ENCODE data around the gene CAMTA1.
"Not testable (repeated sequence)": the region's sequence is repeated elsewhere in the genome, so short reads cannot be mapped to it uniquely, and the experiment has no call there.

CAMTA1 gene

GRCh38 chr1:6918925-6919511 is 133.8 kb downstream of the CAMTA1 start:
- no peaks in the 10 kb centered on the region for H3K9me3 ChIP-seq (ENCODE audit: severe bottlenecking)
- no peaks in the 10 kb centered on the region for H3K27me3 ChIP-seq (ENCODE audit: insufficient read depth, poor library complexity, severe bottlenecking)
- H3K27ac ChIP-seq (ENCODE audit: poor library complexity, severe bottlenecking) = no peak overlapping the region
- DNase-seq (ENCODE audit: low spot score) = no peak
- TF ChIP-seq CTCF (IDR thresholded peaks at IDR 0.05; ENCODE audit: poor library complexity, severe bottlenecking) = no peak
- no peaks in the 10 kb centered on the region for H3K36me3 ChIP-seq (ENCODE audit: low read depth)
- H3K4me3 ChIP-seq (ENCODE audit: severe bottlenecking) = no peak overlapping the region
- ATAC-seq (ENCODE audit: low read depth) = no peak
- no peaks in the 10 kb centered on the region for H3K4me1 ChIP-seq (ENCODE audit: insufficient read depth, poor library complexity, severe bottlenecking)

- not testable (repeated sequence) for H3K36me3 ChIP-seq (ENCODE audit: low read depth); H3K9me3 ChIP-seq (ENCODE audit: severe bottlenecking); H3K27me3 ChIP-seq (ENCODE audit: insufficient read depth, poor library complexity, severe bottlenecking); H3K4me1 ChIP-seq (ENCODE audit: insufficient read depth, poor library complexity, severe bottlenecking); DNase-seq (ENCODE audit: low spot score); ATAC-seq (ENCODE audit: low read depth); H3K4me3 ChIP-seq (ENCODE audit: severe bottlenecking); H3K27ac ChIP-seq (ENCODE audit: poor library complexity, severe bottlenecking)
These were observed 136.3 kb downstream of the CAMTA1 start for GRCh38 chr1:6921506-6921905.

- H3K27ac ChIP-seq (ENCODE audit: poor library complexity, severe bottlenecking) = no peak overlapping the region
- H3K27me3 ChIP-seq (ENCODE audit: insufficient read depth, poor library complexity, severe bottlenecking) = no peaks in the 10 kb centered on the region
- H3K4me3 ChIP-seq (ENCODE audit: severe bottlenecking) = no peak overlapping the region
- DNase-seq (ENCODE audit: low spot score) = no peak
- no peaks in the 10 kb centered on the region for H3K36me3 ChIP-seq (ENCODE audit: low read depth)
- H3K9me3 ChIP-seq (ENCODE audit: severe bottlenecking) = no peaks in the 10 kb centered on the region
- no peak for ATAC-seq (ENCODE audit: low read depth)
- TF ChIP-seq CTCF (IDR thresholded peaks at IDR 0.05; ENCODE audit: poor library complexity, severe bottlenecking) = no peak
- H3K4me1 ChIP-seq (ENCODE audit: insufficient read depth, poor library complexity, severe bottlenecking) = no peaks in the 10 kb centered on the region
These were observed 137.1 kb downstream of the CAMTA1 start for GRCh38 chr1:6922096-6922931.

- H3K9me3 ChIP-seq (ENCODE audit: severe bottlenecking) = no peaks in the 10 kb centered on the region
- no peaks in the 10 kb centered on the region for H3K36me3 ChIP-seq (ENCODE audit: low read depth)
- no peaks in the 10 kb centered on the region for H3K27me3 ChIP-seq (ENCODE audit: insufficient read depth, poor library complexity, severe bottlenecking)
- no peaks in the 10 kb centered on the region for H3K4me1 ChIP-seq (ENCODE audit: insufficient read depth, poor library complexity, severe bottlenecking)
- DNase-seq (ENCODE audit: low spot score) (no peak), ATAC-seq (ENCODE audit: low read depth) (no peak)
- no peak overlapping the region for H3K27ac ChIP-seq (ENCODE audit: poor library complexity, severe bottlenecking)
- TF ChIP-seq CTCF (IDR thresholded peaks at IDR 0.05; ENCODE audit: poor library complexity, severe bottlenecking) = no peak
- no peak overlapping the region for H3K4me3 ChIP-seq (ENCODE audit: severe bottlenecking)
These were observed 137.8 kb downstream of the CAMTA1 start for GRCh38 chr1:6923012-6923411.

- H3K4me3 ChIP-seq (ENCODE audit: severe bottlenecking) = no peak overlapping the region
- TF ChIP-seq CTCF (IDR thresholded peaks at IDR 0.05; ENCODE audit: poor library complexity, severe bottlenecking) = no peak
- H3K4me1 ChIP-seq (ENCODE audit: insufficient read depth, poor library complexity, severe bottlenecking) = no peaks in the 10 kb centered on the region
- no peaks in the 10 kb centered on the region for H3K27me3 ChIP-seq (ENCODE audit: insufficient read depth, poor library complexity, severe bottlenecking)
- ATAC-seq (ENCODE audit: low read depth) (no peak), DNase-seq (ENCODE audit: low spot score) (no peak)
- no peak overlapping the region for H3K27ac ChIP-seq (ENCODE audit: poor library complexity, severe bottlenecking)
- no peaks in the 10 kb centered on the region for H3K9me3 ChIP-seq (ENCODE audit: severe bottlenecking)
- H3K36me3 ChIP-seq (ENCODE audit: low read depth) = no peaks in the 10 kb centered on the region
These were observed 138.2 kb downstream of the CAMTA1 start for GRCh38 chr1:6923416-6923815.

All from RWPE2 (cell line).